ENCODE measurements around the gene ARHGAP24. TPM values are rescaled to one million over a fixed set of nuclear protein-coding genes. Genes with fewer than 3 reads are reported as not detected.
A peak's percentile ranks its signal among the peaks of the same experiment; 100 is the strongest.

Gene ARHGAP24
- total and polyA plus RNA-seq, 4 donors = 10.0 to 79.4 (median 21.6) TPM

GRCh38 chr4:86036736-86037135, 561.8 kb downstream of the ARHGAP24 start:
- WGBS, 2 donors = 43 to 45% methylated on average over 4 of the region's 4 CpGs
- Histone ChIP-seq H3K9ac (ENCODE audit: insufficient read depth in 1 of 2, low read length in 2 of 2) (no peak overlapping the region), H3K36me3 (ENCODE audit: control insufficient read depth in 4 of 4, insufficient read depth in 4 of 4, low read length in 4 of 4) (no peaks in the 10 kb centered on the region), H3K27ac (ENCODE audit: low read depth in 1 of 2, low read length in 1 of 2) (no peak overlapping the region), H3K27me3 (ENCODE audit: control insufficient read depth in 3 of 3, insufficient read depth in 3 of 3, low read length in 2 of 3) (no peaks in the 10 kb centered on the region), H3K4me1 (ENCODE audit: control insufficient read depth in 5 of 5, insufficient read depth in 5 of 5, low read length in 5 of 5) (peaks cover 0 to 20% (median 9%) of the 10 kb centered on the region in 5 donors), H3K4me3 (no peak overlapping the region), H3K9me3 (ENCODE audit: control insufficient read depth in 4 of 4, insufficient read depth in 3 of 4, low read length in 3 of 4) (no peaks in the 10 kb centered on the region)
- no peak for ATAC-seq (ENCODE audit: insufficient read depth, low FRiP score)
- TF ChIP-seq CTCF (IDR thresholded peaks at IDR 0.05; ENCODE audit: control extremely low read depth, extremely low read depth) = no peak
- peak in 1 of 3 donors; percentile 11 for DNase-seq

- WGBS, 2 donors = 82 to 83% methylated on average over 1 of the region's 1 CpG
- Histone ChIP-seq H3K4me1 (ENCODE audit: control insufficient read depth in 5 of 5, insufficient read depth in 5 of 5, low read length in 5 of 5) (peaks cover 0 to 13% (median 6%) of the 10 kb centered on the region in 5 donors), H3K36me3 (ENCODE audit: control insufficient read depth in 4 of 4, insufficient read depth in 4 of 4, low read length in 4 of 4) (peaks cover 0 to 4% (median 0%) of the 10 kb centered on the region in 4 donors), H3K9ac (ENCODE audit: insufficient read depth in 1 of 2, low read length in 2 of 2) (no peak overlapping the region), H3K4me3 (no peak overlapping the region), H3K9me3 (ENCODE audit: control insufficient read depth in 4 of 4, insufficient read depth in 3 of 4, low read length in 3 of 4) (no peaks in the 10 kb centered on the region), H3K27me3 (ENCODE audit: control insufficient read depth in 3 of 3, insufficient read depth in 3 of 3, low read length in 2 of 3) (no peaks in the 10 kb centered on the region), H3K27ac (ENCODE audit: low read depth in 1 of 2, low read length in 1 of 2) (no peak overlapping the region)
- TF ChIP-seq CTCF (IDR thresholded peaks at IDR 0.05; ENCODE audit: control extremely low read depth, extremely low read depth) = no peak
- DNase-seq = peak in 2 of 3 donors; percentile 45
- no peak for ATAC-seq (ENCODE audit: insufficient read depth, low FRiP score)
Measured at GRCh38 chr4:86038037-86038436, 563.1 kb downstream of the ARHGAP24 start.

- Histone ChIP-seq H3K36me3 (ENCODE audit: control insufficient read depth in 4 of 4, insufficient read depth in 4 of 4, low read length in 4 of 4) (peaks cover 0 to 4% (median 0%) of the 10 kb centered on the region in 4 donors), H3K27me3 (ENCODE audit: control insufficient read depth in 3 of 3, insufficient read depth in 3 of 3, low read length in 2 of 3) (no peaks in the 10 kb centered on the region), H3K4me1 (ENCODE audit: control insufficient read depth in 5 of 5, insufficient read depth in 5 of 5, low read length in 5 of 5) (peaks cover 0 to 3% (median 0%) of the 10 kb centered on the region in 5 donors), H3K27ac (ENCODE audit: low read depth in 1 of 2, low read length in 1 of 2) (no peak overlapping the region), H3K9me3 (ENCODE audit: control insufficient read depth in 4 of 4, insufficient read depth in 3 of 4, low read length in 3 of 4) (no peaks in the 10 kb centered on the region), H3K9ac (ENCODE audit: insufficient read depth in 1 of 2, low read length in 2 of 2) (no peak overlapping the region), H3K4me3 (no peak overlapping the region)
- ATAC-seq (ENCODE audit: insufficient read depth, low FRiP score) (peak; percentile 58), DNase-seq (peak; percentile 32 to 79 (median 78))
- 20 to 26% methylated on average over 8 of the region's 8 CpGs for WGBS, 2 donors
- peak; percentile 21 for TF ChIP-seq CTCF (IDR thresholded peaks at IDR 0.05; ENCODE audit: control extremely low read depth, extremely low read depth)
Measured at GRCh38 chr4:86043755-86044592, 569.0 kb downstream of the ARHGAP24 start.

Measured in lung (tissue), 12 donors.